DND-41 (cell line): ENCODE data around the gene MLIP.

Experiments
- ATAC-seq: fragments of 200-7000 bp; cut with Tn5 transposase; 3 replicates; pipeline ENCODE4 v1.9.1; 2021; ENCODE audit warnings: low read depth; ENCODE audit not compliant: insufficient read depth
- DNase-seq: peaks from one replicate; pipeline ENCODE4 v3.0.0-alpha.2; 2020
- H2AFZ ChIP-seq: 2 replicates; pipeline ENCODE4 v1.6.0; 2012; ENCODE audit warnings: low read depth, low read length
- H3K27ac ChIP-seq: 2 replicates; pipeline ENCODE4 v1.5.1; 2012; ENCODE audit warnings: low read length, inconsistent platforms
- H3K27me3 ChIP-seq: fragments of 200-600 bp; sonication (generic); 2 replicates; pipeline ENCODE4 v1.6.0; 2012; ENCODE audit warnings: low read length, mild to moderate bottlenecking, inconsistent platforms; ENCODE audit not compliant: insufficient read depth, poor library complexity
- H3K36me3 ChIP-seq: 2 replicates; pipeline ENCODE4 v1.5.1; 2012; ENCODE audit warnings: low read length, inconsistent platforms; ENCODE audit not compliant: insufficient read depth
- H3K4me1 ChIP-seq: 2 replicates; pipeline ENCODE4 v1.5.1; 2012; ENCODE audit warnings: mild to moderate bottlenecking, low read length; ENCODE audit not compliant: insufficient read depth
- H3K4me2 ChIP-seq: 2 replicates; pipeline ENCODE4 v1.6.0; 2012; ENCODE audit warnings: mild to moderate bottlenecking, moderate library complexity, low read length, inconsistent platforms; ENCODE audit not compliant: insufficient read depth
- H3K4me3 ChIP-seq, 2 experiments: fragments of 200-600 bp in 1 of 2; shearing (Covaris generic) in 1 of 2; 2 replicates each; pipeline ENCODE4 v1.5.1; 2012 to 2016; ENCODE audit warnings: inconsistent platforms in 2 of 2, low read length in 2 of 2, mild to moderate bottlenecking in 2 of 2, low read depth in 1 of 2, moderate library complexity in 1 of 2
- H3K79me2 ChIP-seq: 2 replicates; pipeline ENCODE4 v1.6.0; 2012; ENCODE audit warnings: low read length, inconsistent platforms; ENCODE audit not compliant: insufficient read depth
- H3K9ac ChIP-seq: 2 replicates; pipeline ENCODE4 v1.6.0; 2012; ENCODE audit warnings: low read depth, mild to moderate bottlenecking, inconsistent platforms, low read length, moderate library complexity
- H3K9me3 ChIP-seq: 2 replicates; pipeline ENCODE4 v1.5.1; 2012; ENCODE audit warnings: low read length, moderate library complexity, mild to moderate bottlenecking, inconsistent platforms; ENCODE audit not compliant: insufficient read depth, severe bottlenecking
- H4K20me1 ChIP-seq: 2 replicates; pipeline ENCODE4 v1.6.0; 2012; ENCODE audit warnings: low read length; ENCODE audit not compliant: insufficient read depth
- CTCF ChIP-seq: IDR thresholded peaks from 2 replicates; pipeline ENCODE4 v1.5.1; 2012; ENCODE audit warnings: borderline replicate concordance, low read length, moderate library complexity, mild to moderate bottlenecking; ENCODE audit not compliant: poor library complexity, severe bottlenecking; ENCODE audit errors: extremely low read depth
- EZH2 ChIP-seq: IDR thresholded peaks from 3 replicates; pipeline ENCODE4 v1.6.1; 2012; ENCODE audit warnings: borderline replicate concordance, low read depth, mild to moderate bottlenecking, moderate library complexity, low read length, inconsistent platforms; ENCODE audit not compliant: severe bottlenecking

MLIP gene

GRCh38 chr6:54232703-54233102 is 121.5 kb downstream of the MLIP start:
- DNase-seq = no peak

GRCh38 chr6:54234539-54234938 is 123.3 kb downstream of the MLIP start:
- no peak overlapping the region for H3K4me2 ChIP-seq

More at GRCh38 chr6:54232703-54233102, 121.5 kb downstream of the MLIP start:
- H2AFZ ChIP-seq = no peak overlapping the region
- H3K27me3 ChIP-seq = no peaks in the 10 kb centered on the region
- no peak overlapping the region for H3K4me2 ChIP-seq
- no peak overlapping the region for H3K9ac ChIP-seq
- no peak overlapping the region for H3K27ac ChIP-seq
- TF ChIP-seq EZH2 (no peak), CTCF (no peak)
- no peaks in the 10 kb centered on the region for H3K4me1 ChIP-seq
- H3K9me3 ChIP-seq = no peaks in the 10 kb centered on the region
- H3K36me3 ChIP-seq = no peaks in the 10 kb centered on the region
- H4K20me1 ChIP-seq = no peaks in the 10 kb centered on the region
- no peaks in the 10 kb centered on the region for H3K79me2 ChIP-seq
- ATAC-seq = no peak
- H3K4me3 ChIP-seq = no peak overlapping the region

GRCh38 chr6:54236984-54237383 is 125.7 kb downstream of the MLIP start:
- Histone ChIP-seq H4K20me1 (no peaks in the 10 kb centered on the region), H3K4me1 (no peaks in the 10 kb centered on the region), H3K27ac (no peak overlapping the region), H3K9me3 (no peaks in the 10 kb centered on the region), H3K4me2 (no peak overlapping the region), H3K79me2 (no peaks in the 10 kb centered on the region), H3K9ac (no peak overlapping the region), H3K27me3 (peaks cover 4% of the 10 kb centered on the region), H3K4me3 (no peak overlapping the region), H3K36me3 (no peaks in the 10 kb centered on the region), H2AFZ (no peak overlapping the region)
- DNase-seq (no peak), ATAC-seq (no peak)
- no peak for TF ChIP-seq EZH2

More at GRCh38 chr6:54234539-54234938, 123.3 kb downstream of the MLIP start:
- no peak for DNase-seq
- TF ChIP-seq CTCF (no peak), EZH2 (no peak)
- Histone ChIP-seq H3K27ac (no peak overlapping the region), H3K36me3 (no peaks in the 10 kb centered on the region), H3K27me3 (no peaks in the 10 kb centered on the region), H3K9me3 (no peaks in the 10 kb centered on the region), H3K4me3 (no peak overlapping the region), H3K4me1 (no peaks in the 10 kb centered on the region), H3K9ac (no peak overlapping the region), H3K79me2 (no peaks in the 10 kb centered on the region), H4K20me1 (no peaks in the 10 kb centered on the region), H2AFZ (no peak overlapping the region)
- no peak for ATAC-seq

- Histone ChIP-seq H3K4me2 (no peak overlapping the region), H3K9me3 (no peaks in the 10 kb centered on the region), H3K27ac (no peak overlapping the region), H4K20me1 (no peaks in the 10 kb centered on the region), H3K27me3 (peaks cover 8% of the 10 kb centered on the region), H3K79me2 (no peaks in the 10 kb centered on the region), H2AFZ (no peak overlapping the region), H3K36me3 (no peaks in the 10 kb centered on the region), H3K9ac (no peak overlapping the region), H3K4me3 (no peak overlapping the region), H3K4me1 (no peaks in the 10 kb centered on the region)
- ATAC-seq (no peak), DNase-seq (no peak)
- no peak for TF ChIP-seq CTCF
- no peak for TF ChIP-seq EZH2
Observed at GRCh38 chr6:54238396-54238795, 127.2 kb downstream of the MLIP start.
